Keratinocyte (primary cell): ENCODE measurements around the gene SYTL2.

Experiments used
- CTCF ChIP-seq, 3 experiments: IDR thresholded peaks in 1 of 3; conservative IDR thresholded peaks in 1 of 3; optimal IDR thresholded peaks in 1 of 3; 2 replicates in 2 of 3; 3 replicates in 1 of 3; pipeline versions ENCODE3 to v1.5.1; 2011; ENCODE audit warnings: low read length in 3 of 3, mild to moderate bottlenecking in 3 of 3, moderate library complexity in 2 of 3, control low read depth in 1 of 3, inconsistent platforms in 1 of 3; ENCODE audit not compliant: insufficient read depth in 2 of 3; ENCODE audit errors: extremely low read depth in 1 of 3
- EZH2 ChIP-seq: IDR thresholded peaks from one replicate; pipeline ENCODE4 v1.6.1; 2012; ENCODE audit warnings: inconsistent platforms, mild to moderate bottlenecking, low read length, moderate library complexity

- no peak for TF ChIP-seq CTCF (optimal IDR thresholded peaks at IDR 0.05 in 1 of 3, IDR thresholded peaks at IDR 0.05 in 1 of 3, conservative IDR thresholded peaks at IDR 0.05 in 1 of 3; ENCODE audit: extremely low read depth in 1 of 3, insufficient read depth in 2 of 3, low read length in 3 of 3)
- no peak for TF ChIP-seq EZH2
Observed at GRCh38 chr11:85704967-85705366, 106.0 kb downstream of the SYTL2 start.
